HepG2 (cell line): ENCODE results near the gene WNT6. TPM values are rescaled to one million over a fixed set of nuclear protein-coding genes. Genes with fewer than 3 reads are reported as not detected.

Experiments used
- ELF4 ChIP-seq: sonication (generic); formaldehyde crosslinking; IDR thresholded peaks from 2 replicates; pipeline ENCODE4 v1.5.0; 2020; ENCODE audit warnings: missing genetic modification reagents, mild to moderate bottlenecking, moderate library complexity, borderline replicate concordance
- ETV5 ChIP-seq: IDR thresholded peaks from 2 replicates; pipeline ENCODE4 v1.6.1; 2018; ENCODE audit warnings: missing biosample characterization, missing genetic modification reagents, inconsistent platforms, borderline replicate concordance
- FOXJ3 ChIP-seq: sonication (generic); formaldehyde crosslinking; IDR thresholded peaks from 2 replicates; pipeline ENCODE4 v1.4.0; 2020; ENCODE audit warnings: missing genetic modification reagents, mild to moderate bottlenecking, borderline replicate concordance
- KDM4B ChIP-seq: sonication (generic); formaldehyde crosslinking; IDR thresholded peaks from 2 replicates; pipeline ENCODE4 v1.4.0; 2020; ENCODE audit warnings: missing genetic modification reagents
- MBD4 ChIP-seq: IDR thresholded peaks from 2 replicates; pipeline ENCODE4 v1.6.1; 2012; ENCODE audit warnings: low read length, inconsistent platforms, borderline replicate concordance
- NR3C1 ChIP-seq: sonication (generic); formaldehyde crosslinking; IDR thresholded peaks from 2 replicates; pipeline ENCODE4 v1.4.0; 2020; ENCODE audit warnings: missing genetic modification reagents
- SNAI1 ChIP-seq: sonication (generic); formaldehyde crosslinking; IDR thresholded peaks from 2 replicates; pipeline ENCODE4 v1.5.0; 2020; ENCODE audit warnings: mild to moderate bottlenecking, missing genetic modification reagents, borderline replicate concordance
- SRY ChIP-seq: sonication (generic); formaldehyde crosslinking; IDR thresholded peaks from 2 replicates; pipeline ENCODE4 v1.8.0; 2022; ENCODE audit warnings: mild to moderate bottlenecking, missing genetic modification reagents
- ZFX ChIP-seq: sonication (generic); formaldehyde crosslinking; IDR thresholded peaks from 2 replicates; pipeline ENCODE4 v1.4.0; 2020; ENCODE audit warnings: mild to moderate bottlenecking, low read depth, missing genetic modification reagents, moderate library complexity
- ZNF180 ChIP-seq: sonication (generic); formaldehyde crosslinking; IDR thresholded peaks from 2 replicates; pipeline ENCODE4 v1.4.0; 2020; ENCODE audit warnings: low read depth, missing genetic modification reagents, borderline replicate concordance
- ZNF20 ChIP-seq: sonication (generic); formaldehyde crosslinking; IDR thresholded peaks from 2 replicates; pipeline ENCODE4 v1.4.0; 2020; ENCODE audit warnings: mild to moderate bottlenecking, moderate library complexity, missing genetic modification reagents
- ZNF30 ChIP-seq: sonication (generic); formaldehyde crosslinking; IDR thresholded peaks from 2 replicates; pipeline ENCODE4 v1.5.0; 2020; ENCODE audit warnings: mild to moderate bottlenecking, missing genetic modification reagents
- ZNF317 ChIP-seq: sonication (generic); formaldehyde crosslinking; IDR thresholded peaks from 2 replicates; pipeline ENCODE4 v1.5.0; 2020; ENCODE audit warnings: mild to moderate bottlenecking, missing genetic modification reagents
- ZNF350 ChIP-seq: sonication (generic); formaldehyde crosslinking; IDR thresholded peaks from 2 replicates; pipeline ENCODE4 v1.4.0; 2020; ENCODE audit warnings: mild to moderate bottlenecking, low read depth, missing genetic modification reagents, borderline replicate concordance
- ZNF605 ChIP-seq: sonication (generic); formaldehyde crosslinking; IDR thresholded peaks from 2 replicates; pipeline ENCODE4 v1.8.0; 2022; ENCODE audit warnings: mild to moderate bottlenecking, missing genetic modification reagents
- ZNF644 ChIP-seq: IDR thresholded peaks from 2 replicates; pipeline ENCODE4 v1.6.1; 2016; ENCODE audit warnings: low read depth
- ZNF674 ChIP-seq: sonication (generic); formaldehyde crosslinking; IDR thresholded peaks from 2 replicates; pipeline ENCODE4 v1.5.0; 2020; ENCODE audit warnings: low read depth, mild to moderate bottlenecking, missing genetic modification reagents
- ZNF749 ChIP-seq: sonication (generic); formaldehyde crosslinking; IDR thresholded peaks from 2 replicates; pipeline ENCODE4 v1.8.0; 2022; ENCODE audit warnings: mild to moderate bottlenecking, missing genetic modification reagents, moderate library complexity, borderline replicate concordance
- ZSCAN31 ChIP-seq: sonication (generic); formaldehyde crosslinking; IDR thresholded peaks from 2 replicates; pipeline ENCODE4 v1.5.0; 2020; ENCODE audit warnings: low read depth, mild to moderate bottlenecking, missing genetic modification reagents
- polyA plus RNA-seq, 8 experiments: library from polyadenylated mRNA; depleted of rRNA in 3 of 8; stranded (reverse) in 7 of 8; unstranded in 1 of 8; fragments of >200 nt; fragmentation: Illumina TruSeq in 4 of 8; extraction: Trizol in 4 of 8; gene quantifications; 2 replicates each; pipeline versions ENCODE4 v1.2.1 to v1.2.3, GENCODE V29; 2011 to 2016; ENCODE audit warnings: low read depth in 4 of 8, missing spikeins in 1 of 8, mixed read lengths in 1 of 8; ENCODE audit not compliant: insufficient read depth in 1 of 8
- total RNA-seq, 5 experiments: library from RNA; depleted of rRNA; stranded (reverse); fragments of >200 nt; fragmentation: Illumina TruSeq; extraction: Trizol; gene quantifications; 2 replicates each; pipeline ENCODE4 v1.2.3, GENCODE V29; 2016; ENCODE audit warnings: low read depth in 1 of 5
- TF ChIP-seq, protein P1 (sequence below): sonication (generic); formaldehyde crosslinking; conservative IDR thresholded peaks from 2 replicates; pipeline ENCODE4 v1.4.0; 2020; ENCODE audit warnings: missing genetic modification reagents
- TF ChIP-seq, protein P2 (sequence below), 2 experiments: IDR thresholded peaks; 2 replicates each; pipeline ENCODE4 v1.6.1; 2011 to 2012; ENCODE audit warnings: low read length in 2 of 2, borderline replicate concordance in 1 of 2, low read depth in 1 of 2, mild to moderate bottlenecking in 1 of 2, moderate library complexity in 1 of 2
- TF ChIP-seq, protein P3 (sequence below): sonication (generic); formaldehyde crosslinking; IDR thresholded peaks from 2 replicates; pipeline ENCODE4 v1.8.0; 2022; ENCODE audit warnings: mild to moderate bottlenecking, missing genetic modification reagents, borderline replicate concordance

Gene WNT6
- total and polyA plus RNA-seq, 2 of the 13 experiments (the other 11 are each of a cell fraction or from before 2014, with no cell fraction given), result 0.20 TPM; not detected in 1

DNA sequence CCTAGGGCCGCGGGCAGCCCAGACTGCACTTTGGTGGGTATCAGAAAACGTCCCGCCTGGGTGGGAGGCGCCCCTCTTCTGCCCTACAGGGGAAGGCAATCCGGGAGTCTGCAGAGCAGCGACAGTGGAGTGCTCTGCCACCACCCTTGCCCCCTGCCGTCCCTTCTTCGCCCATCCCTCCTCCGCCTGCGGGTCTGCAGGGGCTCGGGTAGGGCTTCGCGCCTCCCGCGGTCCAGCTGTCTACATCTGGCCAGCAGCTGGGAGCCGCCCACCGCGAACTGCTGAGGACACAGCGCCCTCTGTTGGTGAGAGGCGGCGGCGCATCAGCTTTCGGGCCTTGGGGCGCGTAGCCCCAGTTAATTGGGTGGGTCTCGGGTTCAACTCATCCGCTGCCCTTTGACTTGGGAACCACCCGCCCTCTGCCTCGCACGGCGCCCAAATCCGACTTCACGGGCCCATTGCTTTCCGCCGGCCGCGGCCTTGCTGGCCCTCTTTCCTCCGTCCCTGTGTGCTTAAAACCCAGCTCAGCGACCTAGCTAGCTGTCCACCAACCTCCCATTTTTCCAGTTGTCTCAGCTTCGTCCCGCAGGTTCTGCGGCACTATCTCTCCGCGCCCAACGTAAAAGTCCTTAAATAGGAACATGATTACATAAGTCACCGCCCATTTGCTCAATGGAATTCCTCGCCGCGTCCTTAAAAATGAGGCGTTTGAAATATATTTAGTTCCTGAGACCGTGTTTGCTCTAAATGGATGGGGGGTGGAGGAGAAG is 38.7 kb downstream of the WNT6 start (continued):
- peak; percentile 56 for TF ChIP-seq ZFX (CRISPR knock-in tag)
- no peak for TF ChIP-seq ZNF317 (CRISPR knock-in tag)
- TF ChIP-seq ZNF644 (CRISPR knock-in tag), result no peak
- TF ChIP-seq KDM4B (CRISPR knock-in tag), result peak; percentile 84
- peak; percentile 54; the same call in 1 of the 2 replicates for TF ChIP-seq SRY (CRISPR knock-in tag)
- no peak for TF ChIP-seq ELF4 (CRISPR knock-in tag)
- TF ChIP-seq ZNF674 (CRISPR knock-in tag), result no peak
- peak; percentile 38; the same call in 1 of the 2 replicates for TF ChIP-seq ZNF605 (CRISPR knock-in tag)
- no peak for TF ChIP-seq FOXJ3
- TF ChIP-seq, protein P1, sequence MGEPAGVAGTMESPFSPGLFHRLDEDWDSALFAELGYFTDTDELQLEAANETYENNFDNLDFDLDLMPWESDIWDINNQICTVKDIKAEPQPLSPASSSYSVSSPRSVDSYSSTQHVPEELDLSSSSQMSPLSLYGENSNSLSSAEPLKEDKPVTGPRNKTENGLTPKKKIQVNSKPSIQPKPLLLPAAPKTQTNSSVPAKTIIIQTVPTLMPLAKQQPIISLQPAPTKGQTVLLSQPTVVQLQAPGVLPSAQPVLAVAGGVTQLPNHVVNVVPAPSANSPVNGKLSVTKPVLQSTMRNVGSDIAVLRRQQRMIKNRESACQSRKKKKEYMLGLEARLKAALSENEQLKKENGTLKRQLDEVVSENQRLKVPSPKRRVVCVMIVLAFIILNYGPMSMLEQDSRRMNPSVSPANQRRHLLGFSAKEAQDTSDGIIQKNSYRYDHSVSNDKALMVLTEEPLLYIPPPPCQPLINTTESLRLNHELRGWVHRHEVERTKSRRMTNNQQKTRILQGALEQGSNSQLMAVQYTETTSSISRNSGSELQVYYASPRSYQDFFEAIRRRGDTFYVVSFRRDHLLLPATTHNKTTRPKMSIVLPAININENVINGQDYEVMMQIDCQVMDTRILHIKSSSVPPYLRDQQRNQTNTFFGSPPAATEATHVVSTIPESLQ (CRISPR knock-in tag), result no peak
- TF ChIP-seq ZNF350 (CRISPR knock-in tag), result no peak; the same call in 1 of the 2 replicates
- TF ChIP-seq NR3C1 (CRISPR knock-in tag), result no peak
- TF ChIP-seq SNAI1 (CRISPR knock-in tag), result no peak
- no peak for TF ChIP-seq MBD4
- TF ChIP-seq ZNF180 (CRISPR knock-in tag), result 0 out of 2 replicates have a peak, but pooled peaks have one; percentile 11
- TF ChIP-seq, protein P2, sequence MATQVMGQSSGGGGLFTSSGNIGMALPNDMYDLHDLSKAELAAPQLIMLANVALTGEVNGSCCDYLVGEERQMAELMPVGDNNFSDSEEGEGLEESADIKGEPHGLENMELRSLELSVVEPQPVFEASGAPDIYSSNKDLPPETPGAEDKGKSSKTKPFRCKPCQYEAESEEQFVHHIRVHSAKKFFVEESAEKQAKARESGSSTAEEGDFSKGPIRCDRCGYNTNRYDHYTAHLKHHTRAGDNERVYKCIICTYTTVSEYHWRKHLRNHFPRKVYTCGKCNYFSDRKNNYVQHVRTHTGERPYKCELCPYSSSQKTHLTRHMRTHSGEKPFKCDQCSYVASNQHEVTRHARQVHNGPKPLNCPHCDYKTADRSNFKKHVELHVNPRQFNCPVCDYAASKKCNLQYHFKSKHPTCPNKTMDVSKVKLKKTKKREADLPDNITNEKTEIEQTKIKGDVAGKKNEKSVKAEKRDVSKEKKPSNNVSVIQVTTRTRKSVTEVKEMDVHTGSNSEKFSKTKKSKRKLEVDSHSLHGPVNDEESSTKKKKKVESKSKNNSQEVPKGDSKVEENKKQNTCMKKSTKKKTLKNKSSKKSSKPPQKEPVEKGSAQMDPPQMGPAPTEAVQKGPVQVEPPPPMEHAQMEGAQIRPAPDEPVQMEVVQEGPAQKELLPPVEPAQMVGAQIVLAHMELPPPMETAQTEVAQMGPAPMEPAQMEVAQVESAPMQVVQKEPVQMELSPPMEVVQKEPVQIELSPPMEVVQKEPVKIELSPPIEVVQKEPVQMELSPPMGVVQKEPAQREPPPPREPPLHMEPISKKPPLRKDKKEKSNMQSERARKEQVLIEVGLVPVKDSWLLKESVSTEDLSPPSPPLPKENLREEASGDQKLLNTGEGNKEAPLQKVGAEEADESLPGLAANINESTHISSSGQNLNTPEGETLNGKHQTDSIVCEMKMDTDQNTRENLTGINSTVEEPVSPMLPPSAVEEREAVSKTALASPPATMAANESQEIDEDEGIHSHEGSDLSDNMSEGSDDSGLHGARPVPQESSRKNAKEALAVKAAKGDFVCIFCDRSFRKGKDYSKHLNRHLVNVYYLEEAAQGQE (IDR thresholded peaks at IDR 0.05; ENCODE audit: borderline replicate concordance in 1 of 2, low read depth in 1 of 2, low read length in 2 of 2), result no peak
- 0 out of 2 replicates have a peak, but pooled peaks have one; percentile 10 for TF ChIP-seq ETV5 (CRISPR knock-in tag)
- TF ChIP-seq ZNF20, result no peak
- no peak for TF ChIP-seq ZNF30 (CRISPR knock-in tag)
- no peak for TF ChIP-seq ZNF749
- TF ChIP-seq, protein P3, sequence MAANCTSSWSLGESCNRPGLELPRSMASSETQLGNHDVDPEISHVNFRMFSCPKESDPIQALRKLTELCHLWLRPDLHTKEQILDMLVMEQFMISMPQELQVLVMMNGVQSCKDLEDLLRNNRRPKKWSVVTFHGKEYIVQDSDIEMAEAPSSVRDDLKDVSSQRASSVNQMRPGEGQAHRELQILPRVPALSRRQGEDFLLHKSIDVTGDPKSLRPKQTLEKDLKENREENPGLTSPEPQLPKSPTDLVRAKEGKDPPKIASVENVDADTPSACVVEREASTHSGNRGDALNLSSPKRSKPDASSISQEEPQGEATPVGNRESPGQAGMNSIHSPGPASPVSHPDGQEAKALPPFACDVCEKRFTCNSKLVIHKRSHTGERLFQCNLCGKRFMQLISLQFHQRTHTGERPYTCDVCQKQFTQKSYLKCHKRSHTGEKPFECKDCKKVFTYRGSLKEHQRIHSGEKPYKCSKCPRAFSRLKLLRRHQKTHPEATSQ, result no peak
- no peak for TF ChIP-seq ZSCAN31
